Measurements from ENCODE around the gene GABBR2.

GRCh38 chr9:98445576-98445975 lies 263.2 kb downstream of the GABBR2 start:
- TF ChIP-seq, protein P1, sequence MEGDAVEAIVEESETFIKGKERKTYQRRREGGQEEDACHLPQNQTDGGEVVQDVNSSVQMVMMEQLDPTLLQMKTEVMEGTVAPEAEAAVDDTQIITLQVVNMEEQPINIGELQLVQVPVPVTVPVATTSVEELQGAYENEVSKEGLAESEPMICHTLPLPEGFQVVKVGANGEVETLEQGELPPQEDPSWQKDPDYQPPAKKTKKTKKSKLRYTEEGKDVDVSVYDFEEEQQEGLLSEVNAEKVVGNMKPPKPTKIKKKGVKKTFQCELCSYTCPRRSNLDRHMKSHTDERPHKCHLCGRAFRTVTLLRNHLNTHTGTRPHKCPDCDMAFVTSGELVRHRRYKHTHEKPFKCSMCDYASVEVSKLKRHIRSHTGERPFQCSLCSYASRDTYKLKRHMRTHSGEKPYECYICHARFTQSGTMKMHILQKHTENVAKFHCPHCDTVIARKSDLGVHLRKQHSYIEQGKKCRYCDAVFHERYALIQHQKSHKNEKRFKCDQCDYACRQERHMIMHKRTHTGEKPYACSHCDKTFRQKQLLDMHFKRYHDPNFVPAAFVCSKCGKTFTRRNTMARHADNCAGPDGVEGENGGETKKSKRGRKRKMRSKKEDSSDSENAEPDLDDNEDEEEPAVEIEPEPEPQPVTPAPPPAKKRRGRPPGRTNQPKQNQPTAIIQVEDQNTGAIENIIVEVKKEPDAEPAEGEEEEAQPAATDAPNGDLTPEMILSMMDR (IDR thresholded peaks at IDR 0.05), result no peak
- TF ChIP-seq POLR2A (IDR thresholded peaks at IDR 0.05), result no peak

Data from adrenal gland (tissue), 5 donors.